Liver (tissue), 9 donors: ENCODE measurements around the gene EHD1. TPM values are rescaled to one million over a fixed set of nuclear protein-coding genes. Genes with fewer than 3 reads are reported as not detected.

ENCODE experiments used
- DNase-seq: peaks from one replicate; pipeline ENCODE4 v3.0.0-alpha.2; 2017; ENCODE audit warnings: low spot score
- H3K27ac ChIP-seq, 2 donors: one replicate each; pipeline ENCODE4 v1.7.0; 2013; ENCODE audit warnings: inconsistent platforms in 2 of 2, low read length in 2 of 2, control low read depth in 1 of 2, low read depth in 1 of 2, mild to moderate bottlenecking in 1 of 2
- H3K27me3 ChIP-seq, 4 donors: one replicate each; pipeline versions ENCODE4 v1.6.1 to v1.7.0; 2013; ENCODE audit warnings: low read length in 3 of 4, inconsistent platforms in 1 of 4, mild to moderate bottlenecking in 1 of 4, moderate library complexity in 1 of 4; ENCODE audit not compliant: control insufficient read depth in 4 of 4, insufficient read depth in 4 of 4
- H3K36me3 ChIP-seq, 4 donors: one replicate each; pipeline versions ENCODE4 v1.6.1 to v1.7.0; 2013; ENCODE audit warnings: low read length in 3 of 4, mild to moderate bottlenecking in 3 of 4, low read depth in 1 of 4, moderate library complexity in 1 of 4; ENCODE audit not compliant: control insufficient read depth in 4 of 4, insufficient read depth in 3 of 4
- H3K4me1 ChIP-seq, 4 donors: one replicate each; pipeline versions ENCODE4 v1.6.1 to v1.7.0; 2013; ENCODE audit warnings: low read length in 3 of 4, mild to moderate bottlenecking in 3 of 4, moderate library complexity in 1 of 4; ENCODE audit not compliant: control insufficient read depth in 4 of 4, insufficient read depth in 4 of 4
- H3K4me3 ChIP-seq, 3 donors: one replicate each; pipeline versions ENCODE4 v1.6.1 to v1.7.0; 2013; ENCODE audit warnings: low read length in 3 of 3, control low read depth in 1 of 3, low read depth in 1 of 3, mild to moderate bottlenecking in 1 of 3
- H3K9ac ChIP-seq, 2 donors: one replicate each; pipeline ENCODE4 v1.7.0; 2013; ENCODE audit warnings: low read length in 2 of 2, mild to moderate bottlenecking in 2 of 2, moderate library complexity in 2 of 2, control low read depth in 1 of 2, low read depth in 1 of 2
- H3K9me3 ChIP-seq, 4 donors: one replicate each; pipeline versions ENCODE4 v1.6.1 to v1.7.0; 2013; ENCODE audit warnings: low read length in 3 of 4; ENCODE audit not compliant: control insufficient read depth in 4 of 4
- EGR1 ChIP-seq, 2 donors: IDR thresholded peaks; 2 replicates each; pipeline ENCODE4 v1.6.1; 2016 to 2018; ENCODE audit warnings: antibody characterized with exemption in 2 of 2, low read depth in 2 of 2
- FOXA1 ChIP-seq: IDR thresholded peaks from 2 replicates; pipeline ENCODE4 v1.6.1; 2016; ENCODE audit warnings: antibody characterized with exemption
- GABPA ChIP-seq, 2 donors: IDR thresholded peaks in 1 of 2; conservative IDR thresholded peaks in 1 of 2; 2 replicates each; pipeline ENCODE4 v1.6.1; 2016; ENCODE audit warnings: antibody characterized with exemption in 2 of 2, mild to moderate bottlenecking in 1 of 2, moderate library complexity in 1 of 2
- HNF4A ChIP-seq, 2 donors: conservative IDR thresholded peaks; 2 replicates each; pipeline ENCODE4 v1.6.1; 2016; ENCODE audit warnings: antibody characterized with exemption in 2 of 2, mild to moderate bottlenecking in 2 of 2
- JUND ChIP-seq, 2 donors: IDR thresholded peaks; 2 replicates each; pipeline ENCODE4 v1.6.1; 2016; ENCODE audit warnings: antibody characterized with exemption in 2 of 2
- SP1 ChIP-seq: IDR thresholded peaks from 2 replicates; pipeline ENCODE4 v1.6.1; 2018; ENCODE audit warnings: antibody characterized with exemption, mild to moderate bottlenecking
- TAF1 ChIP-seq: conservative IDR thresholded peaks from 2 replicates; pipeline ENCODE4 v1.6.1; 2016; ENCODE audit warnings: antibody characterized with exemption, mild to moderate bottlenecking
- YY1 ChIP-seq: IDR thresholded peaks from 2 replicates; pipeline ENCODE4 v1.6.1; 2016; ENCODE audit warnings: antibody characterized with exemption, mild to moderate bottlenecking
- WGBS: extraction: QIAGEN DNeasy Blood & Tissue Kit; methylation state at CpG from one replicate; pipeline ENCODE4 v1.1.7; 2013; 5-methylcytosine and 5-hydroxymethylcytosine counted together
- polyA plus RNA-seq, 2 donors: library from polyadenylated mRNA; stranded (reverse) in 1 of 2; unstranded in 1 of 2; fragments of 200-250 nt in 1 of 2; fragments of >200 nt in 1 of 2; fragmentation: Nextera tagmentation in 1 of 2; extraction: Ambion mirVana in 1 of 2; gene quantifications; one replicate each; pipeline versions ENCODE4 v1.2.1 to v1.2.3, GENCODE V29; 2013 to 2015
- total RNA-seq, 2 donors: library from RNA; depleted of rRNA; stranded (reverse); fragments of >200 nt; gene quantifications; one replicate each; pipeline ENCODE4 v1.2.3, GENCODE V29; 2014
- TF ChIP-seq, protein P1 (sequence below): IDR thresholded peaks from 2 replicates; pipeline ENCODE4 v1.6.1; 2016; ENCODE audit warnings: antibody characterized with exemption, mild to moderate bottlenecking
- TF ChIP-seq, protein P2 (sequence below): IDR thresholded peaks from 2 replicates; pipeline ENCODE4 v1.6.1; 2016; ENCODE audit warnings: antibody characterized with exemption
- TF ChIP-seq, protein P3 (sequence below): IDR thresholded peaks from 2 replicates; pipeline ENCODE4 v1.6.1; 2016; ENCODE audit warnings: antibody characterized with exemption
- TF ChIP-seq, protein P4 (sequence below): IDR thresholded peaks from 2 replicates; pipeline ENCODE4 v1.6.1; 2016; ENCODE audit warnings: antibody characterized with exemption
- donor health status: healthy.
- donor health status: healthy.
- donor health status: healthy.
- donor health status: healthy.
- donor health status: healthy.

The EHD1 gene
- total and polyA plus RNA-seq, 4 donors = 8.3 to 36.4 (median 19.2) TPM

DNA sequence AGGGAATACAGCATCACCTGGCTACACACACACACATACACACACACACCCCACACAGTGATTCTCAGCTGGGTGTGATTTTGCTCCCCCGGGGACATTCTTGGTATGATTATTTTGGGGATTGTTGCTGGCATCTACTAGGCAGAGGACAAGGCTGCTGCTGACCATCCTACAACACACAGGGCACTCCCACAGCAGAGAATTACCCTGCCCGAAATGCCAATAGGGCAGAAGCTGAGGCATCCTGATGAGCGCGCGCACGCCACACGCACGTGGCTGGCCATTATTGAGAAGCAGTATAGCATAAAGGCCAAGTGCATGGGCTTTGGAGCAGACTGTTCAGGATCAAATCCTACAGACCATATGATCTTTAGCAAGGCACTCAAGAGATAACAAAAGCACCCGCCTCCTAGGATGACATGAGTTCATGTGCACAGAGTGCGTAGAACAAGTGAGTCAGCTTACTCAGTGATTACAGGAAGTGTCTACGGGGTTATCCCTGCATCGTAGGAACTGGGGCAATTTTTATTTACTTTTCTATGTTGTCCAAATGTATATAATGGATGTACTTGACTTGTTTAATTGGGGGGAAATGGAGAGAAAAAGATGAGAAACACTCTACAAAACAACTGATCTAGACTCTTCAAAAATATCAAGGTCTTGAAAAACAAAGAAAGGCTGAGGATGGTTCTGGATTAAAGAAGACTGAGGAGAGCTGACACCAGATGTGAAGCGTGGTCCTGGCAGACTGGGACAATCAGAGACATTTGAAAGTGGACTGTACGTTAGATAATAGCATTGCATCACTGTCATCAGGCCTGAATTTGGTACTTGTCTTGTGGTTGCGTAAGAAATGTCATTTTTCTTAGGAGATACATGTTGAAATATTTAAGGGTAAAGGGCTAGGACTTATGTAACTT lies 7.2 kb upstream of the EHD1 start (continued):
- TF ChIP-seq, protein P1, sequence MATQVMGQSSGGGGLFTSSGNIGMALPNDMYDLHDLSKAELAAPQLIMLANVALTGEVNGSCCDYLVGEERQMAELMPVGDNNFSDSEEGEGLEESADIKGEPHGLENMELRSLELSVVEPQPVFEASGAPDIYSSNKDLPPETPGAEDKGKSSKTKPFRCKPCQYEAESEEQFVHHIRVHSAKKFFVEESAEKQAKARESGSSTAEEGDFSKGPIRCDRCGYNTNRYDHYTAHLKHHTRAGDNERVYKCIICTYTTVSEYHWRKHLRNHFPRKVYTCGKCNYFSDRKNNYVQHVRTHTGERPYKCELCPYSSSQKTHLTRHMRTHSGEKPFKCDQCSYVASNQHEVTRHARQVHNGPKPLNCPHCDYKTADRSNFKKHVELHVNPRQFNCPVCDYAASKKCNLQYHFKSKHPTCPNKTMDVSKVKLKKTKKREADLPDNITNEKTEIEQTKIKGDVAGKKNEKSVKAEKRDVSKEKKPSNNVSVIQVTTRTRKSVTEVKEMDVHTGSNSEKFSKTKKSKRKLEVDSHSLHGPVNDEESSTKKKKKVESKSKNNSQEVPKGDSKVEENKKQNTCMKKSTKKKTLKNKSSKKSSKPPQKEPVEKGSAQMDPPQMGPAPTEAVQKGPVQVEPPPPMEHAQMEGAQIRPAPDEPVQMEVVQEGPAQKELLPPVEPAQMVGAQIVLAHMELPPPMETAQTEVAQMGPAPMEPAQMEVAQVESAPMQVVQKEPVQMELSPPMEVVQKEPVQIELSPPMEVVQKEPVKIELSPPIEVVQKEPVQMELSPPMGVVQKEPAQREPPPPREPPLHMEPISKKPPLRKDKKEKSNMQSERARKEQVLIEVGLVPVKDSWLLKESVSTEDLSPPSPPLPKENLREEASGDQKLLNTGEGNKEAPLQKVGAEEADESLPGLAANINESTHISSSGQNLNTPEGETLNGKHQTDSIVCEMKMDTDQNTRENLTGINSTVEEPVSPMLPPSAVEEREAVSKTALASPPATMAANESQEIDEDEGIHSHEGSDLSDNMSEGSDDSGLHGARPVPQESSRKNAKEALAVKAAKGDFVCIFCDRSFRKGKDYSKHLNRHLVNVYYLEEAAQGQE = no peak
- TF ChIP-seq EGR1 (IDR thresholded peaks at IDR 0.05; ENCODE audit: low read depth in 2 of 2) = no peak

DNA sequence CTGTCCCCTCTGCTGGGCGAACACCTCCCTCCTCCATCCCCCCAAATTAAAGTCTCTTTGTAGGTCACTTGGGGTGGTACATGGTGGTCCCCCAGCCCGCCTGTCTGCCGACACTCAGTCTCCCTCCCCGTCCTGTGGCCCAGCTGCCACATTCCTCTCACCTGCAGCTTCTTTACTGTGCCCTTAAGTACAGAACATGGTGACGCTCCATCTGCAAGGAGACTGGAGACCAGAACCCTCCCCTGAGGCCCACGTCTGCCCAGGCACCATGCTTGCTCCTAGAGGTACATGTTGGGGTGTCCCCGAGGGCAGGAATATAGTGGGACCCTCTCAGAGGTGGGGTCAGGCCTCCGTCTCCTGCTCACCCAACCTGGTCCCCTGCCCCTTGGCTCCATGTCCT lies 5.6 kb upstream of the EHD1 start:
- Histone ChIP-seq H3K27me3 (no peaks in the 10 kb centered on the region), H3K4me1 (peaks cover 10 to 29% (median 22%) of the 10 kb centered on the region in 4 donors), H3K36me3 (no peaks in the 10 kb centered on the region), H3K9me3 (no peaks in the 10 kb centered on the region), H3K27ac (no peak overlapping the region), H3K4me3 (no peak overlapping the region), H3K9ac (no peak overlapping the region)
- TF ChIP-seq, protein P2, sequence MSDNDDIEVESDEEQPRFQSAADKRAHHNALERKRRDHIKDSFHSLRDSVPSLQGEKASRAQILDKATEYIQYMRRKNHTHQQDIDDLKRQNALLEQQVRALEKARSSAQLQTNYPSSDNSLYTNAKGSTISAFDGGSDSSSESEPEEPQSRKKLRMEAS = no peak
- TF ChIP-seq TAF1 (no peak), GABPA (IDR thresholded peaks at IDR 0.05 in 1 of 2, conservative IDR thresholded peaks at IDR 0.05 in 1 of 2) (no peak), FOXA1 (no peak), JUND (IDR thresholded peaks at IDR 0.05) (no peak), EGR1 (IDR thresholded peaks at IDR 0.05; ENCODE audit: low read depth in 2 of 2) (no peak), SP1 (no peak), YY1 (no peak), HNF4A (conservative IDR thresholded peaks at IDR 0.05) (no peak)
- TF ChIP-seq, protein P1 = no peak
- TF ChIP-seq, protein P3, sequence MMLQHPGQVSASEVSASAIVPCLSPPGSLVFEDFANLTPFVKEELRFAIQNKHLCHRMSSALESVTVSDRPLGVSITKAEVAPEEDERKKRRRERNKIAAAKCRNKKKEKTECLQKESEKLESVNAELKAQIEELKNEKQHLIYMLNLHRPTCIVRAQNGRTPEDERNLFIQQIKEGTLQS = no peak
- TF ChIP-seq, protein P4, sequence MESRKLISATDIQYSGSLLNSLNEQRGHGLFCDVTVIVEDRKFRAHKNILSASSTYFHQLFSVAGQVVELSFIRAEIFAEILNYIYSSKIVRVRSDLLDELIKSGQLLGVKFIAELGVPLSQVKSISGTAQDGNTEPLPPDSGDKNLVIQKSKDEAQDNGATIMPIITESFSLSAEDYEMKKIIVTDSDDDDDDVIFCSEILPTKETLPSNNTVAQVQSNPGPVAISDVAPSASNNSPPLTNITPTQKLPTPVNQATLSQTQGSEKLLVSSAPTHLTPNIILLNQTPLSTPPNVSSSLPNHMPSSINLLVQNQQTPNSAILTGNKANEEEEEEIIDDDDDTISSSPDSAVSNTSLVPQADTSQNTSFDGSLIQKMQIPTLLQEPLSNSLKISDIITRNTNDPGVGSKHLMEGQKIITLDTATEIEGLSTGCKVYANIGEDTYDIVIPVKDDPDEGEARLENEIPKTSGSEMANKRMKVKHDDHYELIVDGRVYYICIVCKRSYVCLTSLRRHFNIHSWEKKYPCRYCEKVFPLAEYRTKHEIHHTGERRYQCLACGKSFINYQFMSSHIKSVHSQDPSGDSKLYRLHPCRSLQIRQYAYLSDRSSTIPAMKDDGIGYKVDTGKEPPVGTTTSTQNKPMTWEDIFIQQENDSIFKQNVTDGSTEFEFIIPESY = no peak
- DNase-seq = no peak
- 93% methylated on average over 8 of the region's 8 CpGs for WGBS
